GM18861 (cell line): ENCODE data around the gene DTWD1.
A peak's percentile ranks its signal among the peaks of the same experiment; 100 is the strongest.
"Not testable (repeated sequence)": the region's sequence is repeated elsewhere in the genome, so short reads cannot be mapped to it uniquely, and the experiment has no call there.

Experiments used
- ATAC-seq: cut with Tn5 transposase; IDR thresholded peaks from one replicate; pipeline ENCODE4 v1.9.1; 2021; ENCODE audit not compliant: unreplicated experiment

The DTWD1 gene, protein sequence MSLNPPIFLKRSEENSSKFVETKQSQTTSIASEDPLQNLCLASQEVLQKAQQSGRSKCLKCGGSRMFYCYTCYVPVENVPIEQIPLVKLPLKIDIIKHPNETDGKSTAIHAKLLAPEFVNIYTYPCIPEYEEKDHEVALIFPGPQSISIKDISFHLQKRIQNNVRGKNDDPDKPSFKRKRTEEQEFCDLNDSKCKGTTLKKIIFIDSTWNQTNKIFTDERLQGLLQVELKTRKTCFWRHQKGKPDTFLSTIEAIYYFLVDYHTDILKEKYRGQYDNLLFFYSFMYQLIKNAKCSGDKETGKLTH

DNA sequence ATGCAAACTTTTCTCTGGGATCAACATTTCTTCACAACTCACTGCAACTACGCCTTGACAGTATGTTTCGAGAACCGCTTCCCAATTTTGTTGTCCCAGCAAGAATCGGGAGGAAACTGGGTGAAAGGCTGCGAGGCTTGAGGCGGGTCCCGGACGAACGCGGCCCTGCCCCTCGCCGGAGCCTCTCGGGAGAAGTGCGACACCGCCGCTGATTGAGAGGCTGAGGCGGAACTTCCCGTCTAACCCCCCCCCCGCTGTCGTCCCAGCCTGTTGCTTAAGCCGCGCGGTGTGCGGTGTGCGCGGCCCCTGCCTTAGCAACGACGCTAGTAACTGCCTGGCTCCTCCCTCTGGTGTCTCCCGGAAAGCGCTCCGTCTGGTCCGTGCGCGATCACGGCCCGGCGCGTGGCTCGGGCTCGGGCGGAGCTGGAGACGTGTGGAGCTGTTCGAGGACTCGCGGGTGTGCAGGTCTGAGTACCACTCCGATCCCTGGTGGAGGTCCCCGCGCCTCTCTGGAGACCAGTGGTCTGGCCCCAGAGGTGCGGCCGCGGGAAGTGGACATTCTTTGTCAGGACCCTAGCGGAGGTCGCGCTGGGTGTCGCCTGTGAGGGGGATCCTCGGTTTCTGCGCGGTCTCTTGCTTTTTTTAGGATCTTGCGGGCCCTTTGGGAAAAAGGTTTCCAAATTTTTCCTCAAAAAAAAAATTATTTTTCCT lies at the start of gene DTWD1, which contains the start of gene FAM227B:
DTWD1 (plus strand) TSS at position 391 of the 711 bp plus-strand sequence. CDS start 4,120 bp downstream, outside the sequence.
FAM227B (minus strand) TSS at position 161 of the 711 bp plus-strand sequence. CDS start 5,647 bp downstream, outside the sequence.
- peak; percentile 97 for ATAC-seq

DNA sequence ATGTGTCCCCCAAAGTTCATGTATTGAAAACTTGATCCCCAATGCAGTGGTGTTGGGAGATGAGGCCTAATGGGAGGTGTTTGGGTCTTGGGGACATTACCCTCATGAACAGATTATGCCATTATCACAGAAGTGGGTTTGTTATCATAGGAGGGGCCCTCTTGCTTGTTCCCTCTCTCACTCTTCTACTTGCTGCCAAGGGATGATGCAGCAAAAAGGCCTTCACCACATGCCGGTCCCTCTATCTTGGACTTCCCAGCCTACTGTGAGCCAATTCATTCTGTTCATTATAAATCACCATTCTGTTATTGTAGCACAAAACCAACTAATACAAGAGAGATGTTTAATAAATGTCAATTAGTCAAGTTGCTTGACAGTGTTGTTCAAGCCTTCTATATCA lies 47.4 kb upstream of the DTWD1 start:
- no peak for ATAC-seq

DNA sequence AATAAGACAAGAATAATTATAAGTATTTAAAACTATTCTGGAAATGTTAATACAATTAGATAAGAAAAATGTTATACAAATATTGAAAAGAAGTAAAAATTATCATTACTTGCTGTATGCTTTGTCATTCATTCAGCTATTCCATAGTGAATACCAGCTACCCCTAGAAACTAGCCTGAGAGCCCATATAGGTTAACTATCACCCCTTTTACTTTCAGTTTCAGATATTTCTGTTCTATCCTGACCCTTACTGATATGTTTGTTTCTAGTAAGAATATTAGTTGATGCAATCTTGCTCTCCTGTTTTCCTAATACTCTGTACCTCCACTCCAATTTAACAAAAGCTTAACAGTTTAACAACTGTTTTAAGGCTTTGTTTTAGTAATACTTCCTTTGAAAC lies 31.8 kb upstream of the DTWD1 start:
- peak; percentile 80 for ATAC-seq

DNA sequence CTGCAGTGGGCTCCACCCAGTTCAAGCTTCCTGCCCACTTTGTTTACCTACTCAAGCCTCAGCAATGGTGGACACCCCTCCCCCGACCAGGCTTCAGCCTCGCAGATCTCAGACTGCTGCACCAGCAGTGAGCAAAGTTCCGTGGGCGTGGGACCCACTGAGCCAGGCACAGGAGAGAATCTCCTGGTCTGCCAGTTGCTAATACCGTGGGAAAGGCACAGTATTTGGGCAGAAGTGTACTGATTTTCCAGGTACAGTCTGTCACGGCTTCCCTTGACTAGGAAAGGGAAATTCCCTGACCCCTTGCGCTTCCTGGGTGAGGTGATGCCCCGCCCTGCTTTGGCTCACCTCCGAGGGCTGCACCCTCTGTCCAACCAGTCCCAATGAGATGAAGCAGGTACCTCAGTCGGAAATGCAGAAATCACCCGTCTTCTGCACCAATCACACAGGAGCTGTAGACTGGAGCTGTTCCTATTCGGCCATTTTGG lies 28.0 kb upstream of the DTWD1 start:
- ATAC-seq, result not testable (repeated sequence)

DNA sequence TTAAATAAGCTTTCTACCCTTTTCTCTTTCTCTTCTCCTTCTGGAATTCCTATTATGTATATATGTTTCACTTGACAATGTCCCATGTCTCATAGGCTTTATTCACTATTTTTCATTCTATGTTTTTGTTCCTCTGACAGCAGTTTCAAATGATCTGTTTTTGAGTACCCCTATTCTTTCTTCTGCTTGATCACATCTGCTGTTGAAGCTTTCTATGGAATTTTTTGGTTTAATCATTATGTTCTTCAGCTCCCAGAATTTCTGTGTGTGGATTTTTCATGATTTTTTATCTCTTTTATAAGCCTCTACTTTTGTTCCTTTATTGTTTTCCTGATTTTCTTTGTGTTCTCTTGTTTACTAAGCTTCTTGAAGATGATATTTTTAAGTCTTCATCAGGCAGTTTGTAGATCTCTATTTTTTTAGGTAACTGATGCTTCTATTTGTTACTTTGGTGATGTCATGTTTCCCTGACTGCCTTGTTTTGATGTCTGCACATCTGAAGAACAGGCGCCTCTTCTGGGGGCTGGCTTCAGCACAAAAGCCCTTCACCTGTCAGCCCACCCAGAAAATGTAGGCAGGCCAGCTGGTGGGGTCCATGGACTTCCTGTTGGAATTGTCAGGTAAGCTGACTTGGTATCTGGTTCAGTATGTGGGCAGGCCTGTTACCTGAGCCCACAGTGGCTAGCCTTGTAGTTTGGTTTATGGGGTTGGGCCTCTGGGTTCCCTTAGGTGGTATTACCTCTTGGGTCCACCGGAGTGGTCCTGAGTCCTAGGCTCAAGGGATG lies 16.0 kb upstream of the DTWD1 start:
- ATAC-seq, result no peak

DNA sequence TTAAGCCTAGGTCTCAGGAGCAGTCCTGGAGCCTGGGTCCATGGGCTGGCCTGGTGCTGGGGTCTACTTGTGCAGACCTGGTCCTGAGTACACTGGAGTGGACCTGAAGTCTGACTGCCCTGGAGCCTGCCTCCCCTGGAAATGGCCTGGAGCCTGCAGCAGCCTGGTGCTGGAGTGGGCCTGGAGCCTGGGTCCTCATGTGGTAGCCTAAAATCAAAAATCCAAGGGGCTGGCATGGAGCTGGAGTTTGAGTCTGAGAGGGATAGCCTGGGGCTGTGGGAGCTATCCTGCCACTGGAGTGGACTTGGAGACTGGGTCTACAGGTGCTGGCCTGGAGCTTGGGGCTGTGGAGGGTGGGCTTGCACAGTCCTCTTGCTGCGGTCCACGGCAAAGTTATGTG lies 15.3 kb upstream of the DTWD1 start:
- no peak for ATAC-seq

DNA sequence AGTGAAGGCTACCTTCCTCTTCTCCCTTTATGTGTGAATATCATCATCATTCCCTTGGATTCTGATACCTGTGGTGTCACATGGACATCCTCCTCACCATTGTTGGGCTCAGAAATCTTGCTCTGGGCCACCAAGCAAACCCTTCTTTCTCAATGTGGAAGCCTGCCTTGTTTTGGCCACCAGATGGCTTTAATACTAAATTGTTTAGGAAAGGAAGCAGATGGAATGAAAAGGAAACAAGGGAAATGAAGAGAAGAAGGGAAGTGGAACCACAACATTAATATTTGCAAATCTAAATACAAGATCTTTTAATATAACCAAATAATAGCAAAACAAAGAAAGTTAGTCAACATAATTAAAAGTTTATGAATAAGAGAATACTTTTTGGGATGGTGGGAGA lies 14.3 kb upstream of the DTWD1 start:
- no peak for ATAC-seq

DNA sequence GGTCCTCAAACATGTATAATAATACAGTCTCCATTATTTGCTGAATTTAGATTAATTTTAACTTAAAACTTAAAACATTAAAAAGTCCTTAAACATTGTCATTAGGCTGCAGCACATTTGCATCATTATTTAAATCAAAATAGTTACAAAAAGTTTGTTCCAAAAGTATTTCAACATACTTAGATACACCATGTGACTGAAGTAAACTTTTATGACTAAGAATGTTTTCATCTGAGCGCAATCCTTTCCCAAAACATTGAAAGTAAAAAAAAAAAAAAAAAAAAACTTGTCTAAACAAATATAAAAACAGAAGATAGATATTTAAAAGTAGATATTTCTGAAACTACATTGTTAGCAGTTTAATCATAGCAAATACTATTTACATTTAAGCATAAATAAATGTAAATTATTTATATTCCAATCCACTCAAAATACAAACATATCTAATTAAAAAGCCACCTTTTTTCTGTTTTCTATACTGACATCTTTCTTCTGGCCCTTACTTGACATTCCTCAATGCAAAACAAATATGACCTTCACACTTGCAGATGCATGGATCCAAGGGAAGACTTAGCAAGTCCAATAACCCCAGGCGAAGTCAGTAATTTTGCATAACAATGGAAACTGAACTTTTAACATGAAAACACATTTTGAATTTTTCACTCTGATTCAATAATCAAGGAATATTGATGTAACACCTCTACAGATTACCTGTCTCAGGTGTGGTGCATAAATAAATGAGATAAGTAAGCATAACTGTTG lies 10.5 kb upstream of the DTWD1 start:
- ATAC-seq, result no peak

DNA sequence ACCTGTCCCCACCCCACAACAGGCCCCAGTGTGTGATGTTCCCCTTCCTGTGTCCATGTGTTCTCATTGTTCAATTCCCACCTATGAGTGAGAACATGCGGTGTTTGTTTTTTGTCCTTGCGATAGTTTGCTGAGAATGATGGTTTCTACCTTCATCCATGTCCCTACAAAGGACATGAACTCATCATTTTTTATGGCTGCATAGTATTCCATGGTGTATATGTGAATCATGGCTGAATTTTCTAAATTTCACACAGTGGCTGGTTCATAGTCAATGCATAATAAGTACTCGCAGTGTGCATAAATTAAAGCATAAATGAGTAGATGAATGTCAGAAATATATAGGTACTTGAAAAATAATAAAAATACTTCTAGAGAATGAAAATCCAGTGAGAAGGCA lies 8.6 kb upstream of the DTWD1 start:
- ATAC-seq, result not testable (repeated sequence)

DNA sequence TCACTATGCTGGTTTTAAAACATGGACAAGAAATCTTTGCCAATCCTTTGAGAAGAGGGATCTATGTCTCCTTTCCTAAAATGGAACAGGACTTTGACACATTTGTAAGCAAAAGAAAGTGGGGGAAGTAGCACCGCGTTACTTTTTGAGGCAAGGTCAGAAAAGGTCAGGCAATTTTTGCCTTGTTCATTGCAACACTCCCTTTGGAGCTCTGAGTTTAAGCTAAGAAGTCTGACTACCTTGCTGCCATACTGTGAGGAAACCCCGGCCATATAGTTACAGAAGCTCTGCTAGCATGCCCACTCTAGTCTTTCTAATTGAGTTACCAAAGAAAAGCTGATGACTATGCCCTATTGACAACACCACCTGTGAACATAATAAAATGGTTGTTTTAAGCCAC lies 1.6 kb upstream of the DTWD1 start:
- ATAC-seq, result no peak

DNA sequence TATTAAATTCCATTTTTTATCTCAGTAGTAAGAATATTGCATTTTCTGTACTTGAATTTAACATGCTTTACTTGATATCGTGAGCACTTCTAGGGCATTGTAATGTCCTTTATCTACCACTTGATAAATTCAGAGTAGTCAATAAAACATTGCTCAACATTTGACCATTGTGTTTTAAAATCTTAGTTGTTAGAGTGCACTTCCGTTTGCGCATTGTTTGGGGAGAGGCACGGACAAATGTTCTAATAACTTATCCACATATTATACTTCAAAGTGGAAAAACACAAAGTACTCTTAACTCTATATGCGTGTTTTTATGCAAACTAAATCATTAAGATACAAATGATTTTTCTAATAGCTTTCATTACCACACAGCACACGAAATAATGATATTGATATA lies 649 bp upstream of the DTWD1 start:
- ATAC-seq, result no peak

DNA sequence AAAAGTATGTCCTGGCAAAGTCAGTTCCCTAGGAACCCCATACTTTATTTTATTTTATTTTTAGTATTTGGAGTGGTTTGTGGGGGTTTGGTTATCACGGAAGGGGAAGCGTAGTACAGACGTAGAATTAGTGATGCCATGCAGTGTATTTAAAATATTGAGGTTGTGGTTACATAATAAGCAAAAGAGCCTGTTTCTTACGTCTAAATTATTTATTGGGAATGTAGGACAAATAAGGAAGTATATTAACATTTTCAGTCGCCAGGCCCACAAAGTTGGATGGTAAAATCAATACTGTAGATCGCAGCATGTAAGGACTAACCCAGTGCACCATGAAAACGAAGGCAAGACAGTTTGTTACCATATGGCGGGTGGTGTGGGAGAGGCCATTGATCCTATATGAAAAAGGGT lies 558 bp downstream of the DTWD1 start:
- no peak for ATAC-seq

DNA sequence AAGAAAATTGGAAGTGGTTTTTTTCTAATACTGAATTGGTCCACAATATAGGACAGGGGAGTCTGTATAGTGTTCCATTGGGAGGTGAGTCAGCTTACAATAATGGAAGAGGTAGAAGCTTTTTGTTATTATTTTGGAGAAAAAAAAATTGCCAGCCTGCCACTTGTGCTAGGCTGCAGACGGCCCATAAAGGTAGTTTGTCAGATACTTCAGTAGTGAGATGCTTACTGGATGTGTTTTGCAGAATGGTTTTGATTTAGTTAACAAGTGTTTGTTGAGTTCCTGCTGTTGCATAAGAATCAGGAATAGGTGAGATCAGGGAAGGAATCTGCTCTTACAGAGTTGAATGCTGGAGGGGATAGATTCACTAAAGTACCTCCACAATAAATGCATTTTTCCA lies 1.0 kb downstream of the DTWD1 start:
- no peak for ATAC-seq

DNA sequence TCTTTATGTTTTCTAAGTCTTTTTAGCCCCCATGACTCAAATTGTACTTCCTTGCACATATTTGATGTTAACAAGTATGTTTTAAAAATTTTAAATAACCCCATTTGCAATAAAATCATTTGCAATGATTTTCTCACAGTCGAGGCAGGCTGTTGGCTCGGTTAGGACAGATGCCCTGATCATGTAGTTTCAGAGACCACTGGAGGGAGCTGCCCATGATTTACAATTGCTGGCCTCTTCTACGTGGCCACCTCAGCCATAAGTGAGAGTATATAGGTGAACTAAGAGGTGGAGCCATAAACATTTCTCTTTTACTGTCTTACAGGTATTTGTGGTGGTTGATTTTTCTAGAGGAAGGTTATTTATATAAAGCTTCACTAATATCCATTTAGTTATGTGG lies 1.7 kb downstream of the DTWD1 start:
- ATAC-seq, result no peak

DNA sequence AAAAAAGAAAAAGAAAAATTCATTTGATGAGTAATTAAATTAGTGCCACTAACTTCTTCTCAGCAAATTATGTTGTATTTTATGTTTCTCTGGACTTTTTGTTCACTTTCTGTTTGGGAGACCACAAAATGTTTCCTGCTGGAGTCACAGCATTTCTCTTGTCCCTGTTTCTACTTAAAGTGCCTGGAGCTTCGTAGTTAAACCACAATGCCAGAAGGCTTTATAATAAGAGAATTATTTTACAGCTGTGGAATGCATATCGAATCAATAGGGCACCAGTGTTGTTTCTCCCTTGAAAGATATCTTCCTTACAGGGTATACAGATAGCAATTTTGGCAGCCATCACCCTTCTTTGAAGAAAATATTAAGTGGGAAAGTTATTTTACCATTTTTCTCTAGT lies 3.2 kb downstream of the DTWD1 start:
- ATAC-seq, result no peak

DNA sequence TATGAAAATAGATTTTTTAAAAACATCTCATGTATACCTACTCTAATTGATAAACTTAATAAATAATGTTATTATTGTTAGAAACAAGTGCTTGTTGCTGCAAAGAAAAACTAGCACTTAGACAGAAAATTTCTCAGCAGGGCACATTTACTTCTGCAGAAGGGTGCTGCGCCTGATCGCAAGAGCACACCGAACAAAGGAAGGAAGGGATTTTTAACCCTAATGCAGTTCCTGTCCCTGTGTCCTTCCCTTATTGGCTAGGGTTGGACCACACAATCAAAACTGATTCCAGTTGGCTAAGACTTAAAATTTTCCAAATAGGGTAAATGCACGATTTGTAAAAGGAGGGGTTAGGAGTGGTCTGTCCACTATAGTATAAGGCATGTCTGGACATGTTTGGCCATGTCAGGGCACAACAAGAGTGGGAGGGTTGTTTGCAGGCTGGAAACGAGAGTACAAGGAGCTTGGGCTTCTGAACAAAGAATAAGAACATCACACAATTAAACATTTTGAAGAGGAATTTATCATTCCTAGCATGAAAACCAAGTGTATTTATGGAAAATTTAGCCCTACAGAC lies 4.7 kb downstream of the DTWD1 start:
- no peak for ATAC-seq

DNA sequence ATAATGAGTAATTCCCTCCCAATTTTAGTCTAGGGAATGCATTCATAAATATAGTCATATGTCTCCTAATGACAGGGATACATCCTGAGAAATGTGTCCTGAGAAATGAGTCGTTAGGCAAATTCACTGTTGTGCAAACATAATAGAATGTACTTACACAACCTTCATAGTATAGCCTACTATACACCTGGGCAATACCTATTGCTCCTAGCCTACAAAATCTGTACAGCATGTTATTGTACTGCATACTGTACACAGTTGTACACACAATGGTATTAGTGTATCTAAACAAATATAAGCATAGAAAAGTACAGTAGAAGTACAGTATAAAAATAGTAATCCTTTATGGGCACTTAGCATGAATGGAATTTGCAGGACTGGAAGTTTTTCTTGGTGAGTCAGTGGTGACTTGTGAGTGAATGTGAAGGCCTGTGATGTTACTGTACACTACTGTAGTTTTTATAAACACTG lies 6.6 kb downstream of the DTWD1 start:
- no peak for ATAC-seq

DNA sequence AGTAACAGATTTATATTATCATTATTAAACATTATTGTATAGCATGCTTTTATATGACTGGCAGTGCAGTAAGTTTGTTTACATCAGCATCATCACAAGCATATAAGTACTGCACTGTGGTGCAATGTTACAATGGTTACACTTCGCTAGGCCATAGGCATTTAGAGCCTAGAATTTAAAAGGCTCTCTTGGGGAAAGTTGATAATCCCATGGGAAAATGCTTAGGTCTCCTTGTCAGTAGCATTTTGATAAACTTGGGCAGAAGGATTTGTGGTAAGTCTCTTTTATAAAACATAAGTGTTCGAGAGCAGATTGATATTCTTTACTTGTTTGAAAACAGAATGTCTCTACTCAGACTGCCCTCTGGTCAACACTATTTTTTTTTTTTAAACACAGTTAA lies 7.5 kb downstream of the DTWD1 start:
- no peak for ATAC-seq

DNA sequence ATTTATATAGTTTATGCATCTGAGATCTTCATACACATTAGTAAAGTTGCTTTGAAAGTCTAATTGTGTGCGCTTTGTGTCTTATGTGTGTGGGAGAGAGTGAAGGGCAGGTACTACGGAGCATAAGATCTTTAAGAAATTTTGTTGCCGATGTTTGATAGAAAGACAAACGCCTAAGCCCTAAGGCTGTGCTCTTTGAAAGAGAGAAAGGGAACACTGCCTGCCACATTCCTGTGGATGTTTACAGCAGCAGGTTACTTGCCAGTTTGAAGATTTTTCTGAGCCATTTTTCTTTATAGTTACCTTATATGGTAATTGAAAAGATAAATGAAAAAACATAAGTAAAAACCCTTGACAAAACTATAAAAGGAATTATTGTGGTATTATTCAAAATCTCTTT lies 17.0 kb downstream of the DTWD1 start:
- no peak for ATAC-seq

DNA sequence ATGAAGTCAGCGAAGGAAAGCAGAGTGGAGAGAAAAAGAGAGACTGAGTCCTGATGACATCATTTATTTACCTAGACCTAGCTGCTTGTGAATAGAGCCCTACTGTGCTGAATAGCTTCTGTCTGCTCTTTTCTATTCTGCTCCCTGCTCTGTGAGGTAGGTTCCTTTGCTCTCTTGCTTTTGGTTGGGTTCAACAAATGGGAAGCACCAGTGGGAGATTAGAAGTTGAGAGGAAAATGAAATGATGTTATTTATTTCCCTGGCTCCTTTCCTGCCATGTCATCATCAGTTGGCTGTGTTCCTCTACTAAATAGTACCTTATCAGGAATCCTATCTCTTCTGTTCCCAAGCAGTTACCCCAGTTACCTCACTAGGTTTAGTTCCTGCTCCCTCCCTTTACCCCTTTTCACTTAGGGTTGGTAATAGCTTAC lies 23.5 kb downstream of the DTWD1 start:
- no peak for ATAC-seq
